ENCODE data around the gene HINT3.
"Not testable (repeated sequence)": the region's sequence is repeated elsewhere in the genome, so short reads cannot be mapped to it uniquely, and the experiment has no call there.

Gene HINT3

DNA sequence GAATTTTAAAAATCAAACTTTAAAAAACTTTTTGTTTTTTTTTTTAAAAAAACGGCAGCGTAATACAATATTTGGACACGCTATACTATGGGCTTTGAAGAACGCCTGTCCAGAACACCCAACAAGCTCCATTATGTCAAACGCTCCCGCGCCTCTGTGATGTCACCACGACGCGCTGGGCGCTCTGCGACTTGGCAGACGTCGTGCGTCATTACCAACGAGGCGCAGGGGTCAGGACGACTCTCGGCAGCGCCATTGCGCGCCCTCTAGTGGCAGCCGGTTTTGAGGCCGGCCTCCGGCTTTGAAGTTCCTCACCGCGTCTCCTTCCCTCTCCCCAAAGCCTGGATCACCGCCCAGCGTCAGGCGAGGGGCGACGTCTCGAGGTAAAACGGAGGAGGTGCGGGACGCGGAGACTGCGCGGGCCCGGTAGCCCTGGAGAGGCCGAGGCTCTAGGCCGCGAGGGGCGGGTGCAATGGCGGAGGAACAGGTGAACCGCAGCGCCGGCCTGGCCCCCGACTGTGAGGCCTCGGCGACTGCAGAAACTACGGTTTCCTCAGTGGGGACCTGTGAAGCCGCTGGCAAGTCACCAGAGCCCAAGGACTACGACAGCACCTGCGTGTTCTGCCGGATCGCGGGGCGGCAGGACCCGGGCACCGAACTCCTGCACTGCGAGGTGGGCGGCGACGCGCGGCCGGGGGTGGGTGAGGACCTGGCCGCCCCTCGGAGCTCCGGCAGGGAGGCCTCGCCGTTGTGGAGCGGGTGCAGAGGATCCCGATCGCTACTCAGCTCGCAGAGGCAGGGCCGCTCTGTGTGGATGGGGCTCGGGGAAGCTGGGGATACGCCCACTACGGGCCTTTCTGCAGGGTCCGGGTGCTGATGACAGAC, at the start of gene HINT3:
Gene HINT3 (plus strand): TSS at position 265 of the 885 bp plus-strand sequence. CDS start 208 bp downstream, at position 473.
- peak; percentile 97 to 100 for DNase-seq

DNA sequence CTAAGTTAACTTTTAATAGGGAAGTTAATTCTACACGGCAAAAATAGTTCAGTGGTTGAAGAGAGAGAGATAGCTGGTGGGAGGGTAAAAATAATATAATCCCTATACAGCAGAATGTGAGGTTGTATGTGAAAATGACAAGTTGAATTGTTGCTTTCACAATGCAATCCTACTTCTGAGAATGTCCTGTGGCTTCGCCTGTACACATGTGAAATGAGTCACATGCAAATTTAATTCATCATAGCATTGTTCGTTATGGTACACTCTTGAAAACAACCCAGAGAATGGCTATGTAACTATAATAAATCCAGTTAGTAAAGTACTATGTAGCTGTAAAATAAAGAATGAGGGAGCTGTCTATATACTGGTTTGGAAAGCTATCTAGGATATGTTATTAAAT, 46.0 kb upstream of the HINT3 start:
- DNase-seq, result peak; percentile 63 to 67

DNA sequence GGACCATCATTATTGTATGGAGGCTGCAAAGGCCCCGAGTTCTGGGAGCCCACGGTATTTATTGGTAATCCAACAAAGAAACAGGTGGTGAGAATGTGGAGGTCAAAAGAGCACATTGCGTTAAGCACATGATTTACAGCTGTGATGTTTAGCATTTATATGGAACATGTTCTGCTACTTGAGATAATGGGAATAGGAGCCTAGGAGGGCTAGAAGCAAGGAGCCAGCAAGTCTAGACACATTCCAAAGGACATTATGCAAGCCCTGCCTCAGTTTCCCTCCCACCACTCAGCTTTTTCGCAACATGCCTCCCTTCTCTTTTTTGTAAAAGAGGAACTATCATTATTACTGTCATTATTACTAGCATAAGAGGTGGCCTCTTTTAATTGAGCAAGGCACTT, 45.5 kb upstream of the HINT3 start:
- DNase-seq, result peak; percentile 33 to 38

DNA sequence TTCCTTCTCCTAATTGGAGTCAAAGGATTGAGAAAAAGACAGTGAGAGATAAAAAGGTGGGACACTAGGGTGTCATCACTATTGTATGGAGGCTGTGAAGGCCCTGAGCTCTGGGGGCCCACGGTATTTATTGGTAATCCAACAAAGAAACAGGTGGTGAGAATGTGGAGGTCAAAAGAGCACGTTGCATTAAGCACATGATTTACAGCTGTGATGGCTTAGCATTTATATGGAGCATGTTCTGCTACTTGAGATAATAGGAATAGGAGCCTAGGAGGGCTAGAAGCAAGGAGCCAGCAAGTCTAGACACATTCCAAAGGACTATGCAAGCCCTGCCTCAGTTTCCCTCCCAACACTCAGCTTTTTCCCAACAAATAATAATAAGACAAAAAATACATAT, 44.1 kb upstream of the HINT3 start:
- DNase-seq, result not testable (repeated sequence)

DNA sequence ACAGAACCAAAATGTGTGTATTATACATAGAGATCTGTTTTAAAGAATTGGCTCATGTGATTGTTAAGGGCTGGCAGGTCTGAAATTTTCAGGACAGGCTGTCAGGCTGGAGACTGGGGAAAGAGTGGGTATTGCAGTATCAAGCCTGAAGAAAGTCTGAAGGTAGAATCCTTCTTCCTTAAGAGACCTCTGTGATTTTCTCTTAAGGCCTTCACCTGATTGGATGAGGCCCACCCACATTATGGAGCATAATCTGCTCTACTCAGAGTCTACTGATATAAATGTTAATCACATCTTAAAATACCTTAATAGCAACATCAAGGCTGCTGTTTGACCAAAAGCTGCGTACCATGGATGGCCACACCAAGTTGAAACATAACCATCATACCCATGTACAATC, 43.4 kb upstream of the HINT3 start:
- DNase-seq, result no peak

DNA sequence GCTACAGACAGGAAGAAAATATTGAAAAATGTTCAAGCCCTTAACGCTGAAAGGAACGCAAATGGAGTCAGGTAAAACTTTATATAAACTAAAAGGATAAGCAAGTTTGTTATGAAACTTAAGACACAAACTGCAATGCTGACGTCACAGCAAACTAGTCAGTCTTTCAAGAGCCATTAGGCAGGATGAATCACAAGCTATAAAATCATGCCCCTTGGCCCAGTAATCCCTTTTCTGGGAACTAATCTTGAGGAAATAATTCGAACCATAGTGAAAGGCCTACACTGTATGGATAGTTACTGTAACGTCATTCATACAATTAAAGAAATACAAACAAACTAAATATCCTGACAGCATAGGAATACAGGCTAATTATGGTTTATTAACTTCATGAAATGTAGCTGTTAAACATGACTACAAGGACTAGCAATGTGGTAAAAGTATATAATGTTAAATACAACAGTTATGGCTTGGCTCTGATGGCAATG, 42.7 kb upstream of the HINT3 start:
- peak; percentile 53 to 64 for DNase-seq

DNA sequence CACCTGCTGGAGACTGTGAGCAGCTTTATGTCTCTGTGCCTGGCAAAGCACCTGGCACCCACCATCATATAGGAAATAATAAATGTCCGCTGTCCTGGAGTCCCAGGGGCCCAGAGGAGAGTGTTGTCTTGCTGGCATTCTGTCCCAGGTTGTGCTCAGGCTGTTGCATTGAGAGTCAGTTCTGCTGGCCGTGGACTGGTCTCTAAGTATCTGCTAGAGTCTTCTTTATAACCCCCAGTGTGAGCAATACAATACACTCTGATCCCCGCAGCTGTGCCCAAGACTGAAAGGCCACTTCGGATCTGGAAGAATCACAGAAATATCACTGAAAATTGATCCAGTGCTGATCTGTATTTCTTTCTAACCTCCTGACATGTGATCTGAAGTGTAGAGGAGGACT, 38.3 kb upstream of the HINT3 start:
- DNase-seq, result no peak

DNA sequence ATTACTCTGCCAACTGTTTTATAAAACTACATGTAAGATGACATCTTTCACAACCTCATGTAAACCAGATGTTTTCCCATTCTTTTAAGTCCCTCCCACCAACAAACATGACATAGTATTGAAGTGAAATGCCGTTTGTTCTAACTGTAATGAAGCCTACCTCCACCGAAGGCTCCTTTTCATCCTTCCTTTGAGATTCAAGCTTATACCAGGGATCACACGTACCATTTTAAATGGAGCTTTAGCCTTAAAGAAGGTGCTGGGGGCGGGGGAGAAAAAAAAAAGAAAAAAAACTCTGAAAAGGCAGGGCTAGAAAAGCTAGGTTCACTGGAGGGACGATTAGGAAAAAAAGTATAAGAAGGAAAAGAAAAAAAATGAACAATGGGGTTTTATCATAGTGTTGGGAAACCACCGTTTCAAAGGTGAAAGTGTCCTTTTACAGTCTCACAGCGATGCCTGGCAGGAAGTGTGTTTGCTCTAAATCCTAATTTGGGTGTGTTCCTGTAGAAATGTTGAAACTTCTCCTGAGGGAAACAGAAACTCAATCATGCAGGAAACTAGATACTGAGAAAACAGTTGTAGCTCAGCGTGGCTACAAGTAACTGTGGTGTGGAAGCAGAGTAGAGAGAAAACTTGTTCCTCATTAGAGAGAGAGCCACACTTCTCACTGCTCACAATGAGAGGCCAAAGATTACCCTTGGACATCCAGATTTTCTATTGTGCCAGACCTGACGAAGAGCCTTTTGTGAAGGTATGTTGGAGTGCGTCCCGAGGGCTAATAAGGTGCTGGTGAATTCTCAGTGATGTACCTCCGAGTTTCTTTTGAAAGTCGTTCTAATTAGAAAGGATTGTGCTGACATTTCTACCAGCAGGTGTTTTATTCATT, 37.6 kb upstream of the HINT3 start:
- DNase-seq, result peak; percentile 82 to 84

DNA sequence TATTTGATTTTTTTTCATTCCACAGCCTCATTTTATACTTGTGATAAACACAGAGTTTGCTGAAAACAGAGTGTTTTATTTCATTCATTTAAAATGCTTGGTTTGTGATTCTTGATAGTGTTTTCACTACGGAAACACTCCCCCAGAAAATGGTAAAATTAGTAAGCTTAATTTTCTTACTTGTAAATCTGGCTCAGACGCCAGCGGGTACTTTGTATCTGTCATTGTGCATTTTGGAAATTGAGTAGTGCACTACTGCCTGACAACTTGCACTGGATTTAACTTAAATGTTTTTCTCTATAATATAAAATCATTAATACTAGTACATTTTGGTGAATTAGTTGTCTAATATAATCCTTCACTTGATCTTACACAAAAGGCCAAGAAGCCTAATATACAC, 37.0 kb upstream of the HINT3 start:
- no peak for DNase-seq

DNA sequence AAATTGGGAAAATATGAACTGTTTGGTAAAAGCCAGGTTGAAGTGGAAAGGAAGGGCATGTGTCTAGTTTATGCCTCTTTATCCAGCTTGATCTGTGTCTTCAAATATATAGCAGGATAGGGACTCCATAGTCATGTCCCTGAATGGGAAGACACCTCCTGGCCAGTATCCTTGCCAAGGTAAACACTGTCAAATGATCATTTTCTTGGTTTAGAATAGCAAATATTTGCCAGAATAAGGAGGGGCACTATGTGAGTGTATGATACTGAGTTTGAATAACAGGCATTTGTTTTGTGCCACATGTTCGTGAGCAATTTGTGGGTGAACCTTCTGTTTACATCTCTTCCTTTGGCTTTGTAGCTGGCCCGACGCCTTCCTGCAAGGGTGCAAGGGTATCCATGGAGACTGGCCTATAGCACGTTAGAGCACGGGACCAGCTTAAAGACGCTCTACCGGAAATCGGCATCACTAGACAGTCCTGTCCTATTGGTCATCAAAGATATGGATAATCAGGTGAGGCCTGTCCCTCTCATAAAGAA, 34.2 kb upstream of the HINT3 start:
- DNase-seq, result no peak

DNA sequence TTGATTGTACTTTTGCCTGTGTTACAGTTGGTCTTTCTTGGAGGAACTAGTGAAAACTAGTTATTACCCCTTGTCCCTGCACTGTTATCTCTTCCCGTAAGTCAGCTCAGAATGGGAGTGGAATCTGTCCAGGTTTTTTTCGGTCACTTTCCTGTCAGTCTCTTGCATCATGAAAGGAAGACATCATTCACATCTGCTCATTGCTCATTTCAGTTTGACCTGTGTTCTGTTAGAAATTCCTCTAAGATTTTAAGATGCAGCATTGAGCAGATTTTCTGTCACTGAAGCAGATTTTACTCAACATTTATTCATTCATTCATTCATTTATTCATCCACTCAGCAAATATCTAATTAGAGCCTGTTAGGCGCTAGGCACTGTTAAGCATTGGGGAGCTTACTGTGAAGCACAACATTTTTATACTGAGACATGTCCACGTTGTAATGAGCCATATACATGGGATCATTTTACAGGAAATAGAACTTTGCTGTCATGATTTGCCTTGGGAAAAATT, 33.1 kb upstream of the HINT3 start:
- no peak for DNase-seq

DNA sequence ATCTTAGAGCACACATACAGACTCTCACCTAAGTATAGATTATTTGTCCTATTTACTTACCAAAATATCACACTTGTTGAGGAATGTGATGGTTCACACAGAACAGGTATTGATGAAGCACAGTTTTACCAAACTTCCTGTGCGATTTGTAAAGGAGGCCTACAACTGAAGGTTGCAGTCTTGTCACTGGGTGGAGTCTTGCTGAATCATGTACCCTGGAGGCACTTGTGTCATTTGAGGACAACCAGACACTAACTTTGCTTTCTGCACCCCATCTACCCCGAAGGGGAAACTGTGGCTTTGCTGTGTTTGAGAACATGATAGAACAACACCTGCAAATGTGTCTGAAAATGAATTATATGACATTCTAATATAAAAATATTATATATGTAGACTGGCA, 32.4 kb upstream of the HINT3 start:
- no peak for DNase-seq

DNA sequence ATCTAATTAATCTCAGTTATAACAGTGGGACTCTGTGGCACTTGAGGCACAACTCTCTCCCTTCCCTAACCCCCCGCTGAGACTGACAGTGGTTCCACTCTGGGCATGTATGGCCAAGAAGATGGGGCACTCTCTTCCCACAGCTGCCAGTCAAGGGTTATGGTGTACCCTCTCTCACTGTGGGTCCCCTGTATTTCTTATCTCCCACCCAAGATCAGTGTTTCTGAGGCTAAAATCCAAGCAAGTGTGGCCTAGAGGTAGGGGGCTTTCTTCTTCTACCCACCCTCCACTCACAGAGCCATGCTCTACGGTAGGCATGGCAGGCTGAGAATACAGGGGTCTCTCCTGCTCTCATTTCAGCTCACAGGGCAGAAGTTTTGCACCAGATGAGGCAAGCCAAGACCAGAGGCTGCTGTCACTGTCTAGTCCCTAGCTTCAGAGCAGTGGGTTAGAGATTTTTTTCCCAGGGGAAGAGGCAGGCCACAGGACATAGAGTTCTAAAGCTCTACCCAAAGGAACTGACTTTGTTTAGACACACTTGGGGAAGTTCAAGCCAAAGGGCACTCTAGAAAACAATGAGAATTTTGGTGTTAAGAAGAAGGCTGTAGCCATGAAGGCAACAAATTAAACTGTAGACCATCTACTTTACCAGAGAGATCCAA, 31.7 kb upstream of the HINT3 start:
- DNase-seq, result no peak

DNA sequence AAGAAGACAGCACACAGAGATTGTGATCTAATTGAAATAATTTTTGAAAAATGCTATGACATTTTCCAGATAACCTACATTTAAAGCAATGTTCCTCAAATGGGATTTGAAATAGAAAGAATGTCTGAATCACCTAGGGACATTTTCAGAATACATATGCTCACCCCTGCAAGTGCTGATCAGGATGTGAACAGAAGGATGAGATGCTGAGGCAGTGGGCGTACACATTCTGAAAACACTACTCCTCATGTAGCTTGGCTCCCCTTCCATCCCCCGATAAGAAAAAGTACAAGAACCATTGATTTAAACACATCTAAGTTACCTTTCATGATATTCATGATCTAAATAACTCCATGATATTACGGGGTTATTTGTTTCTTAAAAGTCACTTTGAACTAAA, 29.9 kb upstream of the HINT3 start:
- no peak for DNase-seq

DNA sequence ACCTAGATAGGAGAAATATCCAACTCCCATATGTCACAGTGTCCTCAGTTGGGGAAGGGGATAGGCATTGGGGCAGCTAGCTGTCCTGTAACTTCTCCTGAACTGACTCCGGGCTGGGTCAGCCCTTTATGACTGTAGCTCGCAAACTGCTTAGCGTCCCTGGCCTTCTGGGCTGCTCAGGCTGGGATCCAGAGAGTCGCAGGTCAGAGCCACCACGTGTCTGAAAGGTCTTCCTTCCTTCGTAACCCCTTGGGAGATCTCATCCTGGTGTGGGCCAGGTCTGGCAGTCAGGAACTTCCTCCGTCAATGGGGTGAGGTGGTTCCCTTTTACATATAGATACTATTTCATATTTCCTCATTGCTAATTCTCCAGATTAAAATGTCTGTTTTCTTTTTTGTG, 28.8 kb upstream of the HINT3 start:
- peak in 1 of 2 donors; percentile 27 for DNase-seq

DNA sequence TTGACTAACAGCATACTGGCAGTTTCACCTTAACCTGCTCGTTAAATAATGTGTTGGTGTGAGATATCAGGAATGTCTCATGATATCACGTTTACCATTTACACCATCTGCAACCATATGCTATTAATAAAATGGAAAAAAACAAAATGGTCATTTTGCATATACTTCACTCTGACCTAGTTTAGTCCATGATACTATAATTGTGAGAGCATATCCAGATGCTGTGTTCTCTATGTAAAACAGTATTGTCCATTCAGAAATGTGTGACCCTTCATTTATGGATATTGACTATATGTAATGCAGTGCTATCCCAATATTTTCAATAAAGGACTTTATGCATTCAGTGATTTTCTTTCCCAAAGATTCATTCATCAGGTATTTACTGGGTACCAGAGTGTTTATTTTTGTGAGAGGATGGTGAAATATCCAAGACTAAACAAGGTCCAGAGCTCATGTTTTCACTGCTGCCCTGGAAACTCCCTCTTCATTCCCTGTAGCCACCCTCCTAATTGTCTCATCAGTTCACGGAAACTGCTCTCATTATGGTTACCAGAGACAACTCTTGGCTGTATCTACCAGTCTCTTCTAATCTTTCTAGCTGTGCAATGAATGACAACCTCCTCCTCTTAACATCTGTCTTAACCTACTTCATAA, 25.7 kb upstream of the HINT3 start:
- no peak for DNase-seq

DNA sequence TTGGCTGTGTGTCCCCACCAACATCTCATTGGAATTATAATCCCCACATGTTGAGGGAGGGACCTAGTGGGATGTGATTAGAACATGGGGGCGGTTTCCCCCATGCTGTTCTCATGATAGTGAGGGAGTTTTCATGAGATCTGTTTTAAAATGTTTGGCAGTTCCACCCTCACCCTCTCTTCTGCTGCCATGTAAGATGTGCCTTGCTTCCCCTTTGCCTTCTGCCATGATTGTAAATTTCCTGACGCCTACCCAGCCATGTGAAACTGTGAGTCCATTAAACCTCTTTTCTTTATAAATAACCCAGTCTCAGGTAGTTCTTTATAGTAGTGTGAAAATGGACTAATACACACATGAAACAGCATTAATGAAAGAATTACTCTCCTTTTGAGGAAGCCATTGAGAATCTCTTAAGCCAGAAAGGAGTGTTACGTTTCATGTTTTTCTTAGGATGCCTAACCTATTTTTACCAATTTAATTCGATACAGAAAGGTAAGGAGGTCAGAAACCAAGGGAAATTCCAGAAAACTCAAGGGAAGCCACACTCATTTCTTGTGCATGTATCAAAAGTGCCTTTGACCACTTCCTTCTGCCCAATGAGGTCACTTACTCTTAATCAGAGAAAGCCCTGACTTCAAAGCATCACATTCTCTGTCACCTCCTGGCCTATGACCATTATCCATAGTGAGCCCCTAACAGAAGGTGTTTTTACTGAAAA, 24.7 kb upstream of the HINT3 start:
- DNase-seq, result no peak

DNA sequence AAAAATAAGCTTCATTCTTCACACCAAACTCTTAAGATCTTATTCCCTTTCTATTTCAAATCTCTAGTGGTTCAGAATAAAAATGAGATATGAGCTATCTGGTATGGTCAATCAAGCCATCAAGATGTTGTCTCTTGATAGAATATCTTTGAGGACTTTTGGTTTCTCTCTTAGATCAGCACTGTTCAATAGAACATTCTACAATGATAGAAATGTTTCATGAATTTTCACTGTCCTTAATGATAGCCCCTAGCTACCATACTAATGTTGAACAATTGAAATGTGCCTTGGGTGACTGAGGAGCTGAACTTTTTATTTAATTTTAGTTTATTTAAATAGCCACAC, 24.1 kb upstream of the HINT3 start:
- DNase-seq, result no peak

DNA sequence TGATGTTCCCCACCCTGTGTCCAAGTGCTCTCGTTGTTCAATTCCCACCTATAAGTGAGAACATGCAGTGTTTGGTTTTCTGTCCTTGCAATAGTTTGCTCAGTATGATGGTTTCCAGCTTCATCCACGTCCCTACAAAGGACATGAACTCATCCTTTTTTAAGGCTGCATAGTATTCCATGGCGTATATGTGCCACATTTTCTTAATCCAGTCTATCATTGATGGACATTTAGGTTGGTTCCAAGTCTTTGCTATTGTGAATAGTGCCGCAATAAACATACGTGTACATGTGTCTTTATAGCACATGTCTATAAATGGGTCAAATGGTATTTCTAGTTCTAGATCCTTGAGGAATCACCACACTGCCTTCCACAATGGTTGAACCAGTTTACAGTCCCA, 21.1 kb upstream of the HINT3 start:
- not testable (repeated sequence) for DNase-seq

DNA sequence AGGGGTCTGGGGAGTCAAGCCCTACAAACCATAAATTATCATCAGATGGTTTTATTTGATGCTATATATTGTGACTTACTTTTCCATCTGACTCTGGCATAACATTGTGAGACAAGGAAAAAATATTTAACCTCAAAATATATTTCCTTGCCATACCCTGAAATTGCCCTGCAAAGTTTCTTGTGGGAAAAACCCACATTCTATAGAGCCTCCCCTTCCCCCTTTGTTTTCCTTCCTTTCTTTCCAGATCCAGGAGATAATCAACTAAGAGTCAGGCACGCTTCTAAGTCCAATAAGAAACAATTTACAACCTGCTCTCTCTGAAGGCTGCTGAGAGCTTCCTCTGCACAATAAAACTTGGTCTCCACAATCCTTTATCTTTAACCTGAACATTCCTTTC, 17.5 kb upstream of the HINT3 start:
- no peak for DNase-seq

DNA sequence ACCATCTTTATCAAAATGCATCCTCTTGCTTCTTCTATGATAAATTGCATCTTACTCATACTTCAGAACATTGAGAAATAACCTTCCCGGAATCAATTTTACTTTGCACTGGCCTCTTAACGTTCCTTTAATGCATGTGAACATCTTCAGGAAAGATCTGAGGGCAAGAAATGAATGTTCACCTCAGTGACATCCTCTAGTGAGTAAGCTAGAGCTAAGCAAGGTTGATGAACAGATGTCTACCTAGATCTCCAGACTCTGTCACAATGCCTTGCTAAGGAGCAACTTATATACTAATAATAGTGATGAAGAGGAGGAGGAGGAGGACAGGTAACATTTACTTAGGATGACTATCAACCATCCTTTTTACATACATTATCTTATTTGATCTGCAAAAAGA, 16.8 kb upstream of the HINT3 start:
- no peak for DNase-seq

Data from inflammatory macrophage treated with lipopolysaccharide for 1 hour (primary cell).